Measurements from ENCODE around the gene CBX2.
A peak's percentile ranks its signal among the peaks of the same experiment; 100 is the strongest.

CBX2 gene

GRCh38 chr17:79786930-79787643, 9.1 kb downstream of the CBX2 start:
- DNase-seq (ENCODE audit: low read depth in 2 of 2) = no peak

- DNase-seq (ENCODE audit: low read depth in 2 of 2) = no peak
These were observed 10.5 kb downstream of the CBX2 start for GRCh38 chr17:79788455-79788854.

GRCh38 chr17:79788989-79789942, 11.3 kb downstream of the CBX2 start:
- no peak for DNase-seq (ENCODE audit: low read depth in 2 of 2)

- DNase-seq (ENCODE audit: low read depth in 2 of 2) = no peak
These were observed 12.2 kb downstream of the CBX2 start for GRCh38 chr17:79789943-79790804.

GRCh38 chr17:79790805-79791734, 13.1 kb downstream of the CBX2 start:
- DNase-seq (ENCODE audit: low read depth in 2 of 2) = no peak

- DNase-seq (ENCODE audit: low read depth in 2 of 2) = no peak
These were observed 13.8 kb downstream of the CBX2 start for GRCh38 chr17:79791735-79792161.

GRCh38 chr17:79792341-79792871, 14.5 kb downstream of the CBX2 start:
- no peak for DNase-seq (ENCODE audit: low read depth in 2 of 2)

- no peak for DNase-seq (ENCODE audit: low read depth in 2 of 2)
These were observed 15.3 kb downstream of the CBX2 start for GRCh38 chr17:79792984-79793923.

GRCh38 chr17:79793924-79794304, 16.0 kb downstream of the CBX2 start:
- no peak for DNase-seq (ENCODE audit: low read depth in 2 of 2)

- DNase-seq (ENCODE audit: low read depth in 2 of 2) = no peak
These were observed 16.9 kb downstream of the CBX2 start for GRCh38 chr17:79794659-79795511.

- no peak for DNase-seq (ENCODE audit: low read depth in 2 of 2)
These were observed 18.0 kb downstream of the CBX2 start for GRCh38 chr17:79795795-79796443.

- no peak for DNase-seq (ENCODE audit: low read depth in 2 of 2)
These were observed 18.5 kb downstream of the CBX2 start for GRCh38 chr17:79796444-79796762.

- peak; percentile 100 for DNase-seq (ENCODE audit: low read depth in 2 of 2)
These were observed 19.0 kb downstream of the CBX2 start, which contains the start of gene CBX8 for GRCh38 chr17:79796763-79797491. CBX8 (minus strand) TSS chr17:79797077; CDS start chr17:79796998, 79 bp downstream.

- DNase-seq (ENCODE audit: low read depth in 2 of 2) = no peak
These were observed 19.7 kb downstream of the CBX2 start for GRCh38 chr17:79797492-79798298.

GRCh38 chr17:79798299-79799173, 20.6 kb downstream of the CBX2 start:
- no peak for DNase-seq (ENCODE audit: low read depth in 2 of 2)

GRCh38 chr17:79799174-79799537, 21.2 kb downstream of the CBX2 start:
- DNase-seq (ENCODE audit: low read depth in 2 of 2) = no peak

All from stimulated activated CD4-positive, alpha-beta T cell treated with anti-CD3 and anti-CD28 coated beads, Interleukin-15, amount 100 ng/mL, for 48 hours (primary cell).